OCI-LY1 (cell line): Measurements from ENCODE around the gene ACYP1.

ENCODE experiments used
- CTCF ChIP-seq: fragments of 200-600 bp; sonication (generic), shearing (Covaris generic); IDR thresholded peaks from 2 replicates; pipeline ENCODE4 v1.5.1; 2017; ENCODE audit warnings: mild to moderate bottlenecking, antibody characterized with exemption, low read length, moderate library complexity, mixed read lengths
- EZH2 ChIP-seq: fragments of 200-600 bp; sonication (generic), shearing (Covaris generic); IDR thresholded peaks from 2 replicates; pipeline ENCODE4 v1.8.0; 2017; ENCODE audit warnings: borderline replicate concordance, mixed run types, mild to moderate bottlenecking, antibody characterized with exemption, low read length, moderate library complexity, mixed read lengths

GRCh38 chr14:75109877-75110276 lies 46.1 kb upstream of the ACYP1 start:
- TF ChIP-seq CTCF: no peak
- TF ChIP-seq EZH2: no peak
